Coronary artery (tissue), 2 donors: ENCODE measurements around the gene PACSIN1.

Experiments used
- DNase-seq: peaks from one replicate; pipeline ENCODE4 v3.0.0-alpha.2; 2017; ENCODE audit warnings: low spot score
- H3K27ac ChIP-seq, 2 donors: fragments of 200-600 bp; sonication (generic); one replicate each; pipeline ENCODE4 v1.5.1; 2016 to 2019
- H3K4me3 ChIP-seq: fragments of 200-600 bp; sonication (generic); 2 replicates; pipeline ENCODE4 v1.5.1; 2016; ENCODE audit warnings: mild to moderate bottlenecking, moderate library complexity
- CTCF ChIP-seq: fragments of 200-600 bp; sonication (generic); IDR thresholded peaks from one replicate; pipeline ENCODE4 v1.5.1; 2019; ENCODE audit warnings: antibody characterized with exemption

The PACSIN1 gene

GRCh38 chr6:34463849-34464248, 2.0 kb upstream of the PACSIN1 start:
- H3K4me3 ChIP-seq, result no peak overlapping the region
- no peak overlapping the region for H3K27ac ChIP-seq
- no peak for TF ChIP-seq CTCF
- DNase-seq, result no peak

GRCh38 chr6:34466242-34467185, 638 bp downstream of the PACSIN1 start:
- no peak for TF ChIP-seq CTCF
- H3K4me3 ChIP-seq, result peak overlapping the region; percentile 68

GRCh38 chr6:34468378-34468892, 2.6 kb downstream of the PACSIN1 start:
- H3K4me3 ChIP-seq, result no peak overlapping the region
- H3K27ac ChIP-seq, result no peak overlapping the region
- no peak for DNase-seq
- no peak for TF ChIP-seq CTCF

More at GRCh38 chr6:34466242-34467185, 638 bp downstream of the PACSIN1 start:
- DNase-seq, result no peak
- H3K27ac ChIP-seq, result no peak overlapping the region

GRCh38 chr6:34469499-34469898, 3.6 kb downstream of the PACSIN1 start:
- H3K4me3 ChIP-seq, result no peak overlapping the region
- no peak for DNase-seq
- no peak overlapping the region for H3K27ac ChIP-seq
- no peak for TF ChIP-seq CTCF

GRCh38 chr6:34472425-34472824, 6.5 kb downstream of the PACSIN1 start:
- DNase-seq, result no peak
- no peak overlapping the region for H3K27ac ChIP-seq
- H3K4me3 ChIP-seq, result no peak overlapping the region
- TF ChIP-seq CTCF, result no peak

- Histone ChIP-seq H3K27ac (no peak overlapping the region), H3K4me3 (no peak overlapping the region)
- DNase-seq, result no peak
- TF ChIP-seq CTCF, result no peak
Observed at GRCh38 chr6:34473967-34474366, 8.1 kb downstream of the PACSIN1 start.

GRCh38 chr6:34474754-34475153, 8.9 kb downstream of the PACSIN1 start:
- TF ChIP-seq CTCF, result no peak
- no peak for DNase-seq
- no peak overlapping the region for H3K27ac ChIP-seq
- H3K4me3 ChIP-seq, result no peak overlapping the region
